Body of pancreas (tissue), 4 donors: Measurements from ENCODE around the gene ADAT2.

Source experiments
- CTCF ChIP-seq, 7 experiments: fragments of 450-650 bp in 4 of 7; fragments of 200-600 bp in 3 of 7; sonication (generic) in 3 of 7; IDR thresholded peaks; one replicate each; pipeline ENCODE4 v1.5.1; 2016 to 2019; ENCODE audit warnings: antibody characterized with exemption in 7 of 7
- POLR2A ChIP-seq, 3 donors: fragments of 450-650 bp; IDR thresholded peaks; one replicate each; pipeline ENCODE4 v1.6.1; 2016; ENCODE audit warnings: antibody characterized with exemption in 3 of 3, mild to moderate bottlenecking in 2 of 3

DNA sequence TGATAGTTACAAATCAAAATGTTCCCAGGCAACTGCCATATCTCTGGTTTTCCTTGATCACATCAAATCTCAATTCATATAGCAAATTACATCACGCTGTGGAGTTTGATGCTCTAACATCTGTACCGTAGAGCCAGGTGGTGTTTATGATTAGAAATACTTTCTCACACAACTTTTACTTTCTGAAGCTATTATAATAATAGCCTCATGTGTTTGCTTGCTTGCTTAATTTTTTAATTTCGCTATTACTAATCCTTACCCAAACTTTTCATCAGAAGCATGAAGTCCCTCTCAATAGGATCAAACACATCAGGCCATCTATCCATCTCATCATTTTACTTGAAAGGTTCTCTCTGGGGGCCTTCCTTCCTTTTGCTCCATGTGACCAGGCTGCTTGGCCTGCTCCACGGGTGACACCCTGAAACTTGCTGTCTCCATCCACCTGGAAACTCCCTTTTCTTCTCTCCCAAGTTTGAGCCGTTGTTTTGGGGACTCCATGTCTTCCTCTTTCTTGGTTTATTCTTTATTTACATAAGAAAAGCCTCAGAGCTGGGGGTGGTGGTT lies 75.4 kb downstream of the ADAT2 start:
- no peak for TF ChIP-seq CTCF (IDR thresholded peaks at IDR 0.05)
- TF ChIP-seq POLR2A (IDR thresholded peaks at IDR 0.05), result no peak
